Measurements from ENCODE around the gene PDZK1. TPM values are rescaled to one million over a fixed set of nuclear protein-coding genes. Genes with fewer than 3 reads are reported as not detected.

PDZK1 gene
- total RNA-seq, 1 experiment from 2014 or later: 3.4 TPM

DNA sequence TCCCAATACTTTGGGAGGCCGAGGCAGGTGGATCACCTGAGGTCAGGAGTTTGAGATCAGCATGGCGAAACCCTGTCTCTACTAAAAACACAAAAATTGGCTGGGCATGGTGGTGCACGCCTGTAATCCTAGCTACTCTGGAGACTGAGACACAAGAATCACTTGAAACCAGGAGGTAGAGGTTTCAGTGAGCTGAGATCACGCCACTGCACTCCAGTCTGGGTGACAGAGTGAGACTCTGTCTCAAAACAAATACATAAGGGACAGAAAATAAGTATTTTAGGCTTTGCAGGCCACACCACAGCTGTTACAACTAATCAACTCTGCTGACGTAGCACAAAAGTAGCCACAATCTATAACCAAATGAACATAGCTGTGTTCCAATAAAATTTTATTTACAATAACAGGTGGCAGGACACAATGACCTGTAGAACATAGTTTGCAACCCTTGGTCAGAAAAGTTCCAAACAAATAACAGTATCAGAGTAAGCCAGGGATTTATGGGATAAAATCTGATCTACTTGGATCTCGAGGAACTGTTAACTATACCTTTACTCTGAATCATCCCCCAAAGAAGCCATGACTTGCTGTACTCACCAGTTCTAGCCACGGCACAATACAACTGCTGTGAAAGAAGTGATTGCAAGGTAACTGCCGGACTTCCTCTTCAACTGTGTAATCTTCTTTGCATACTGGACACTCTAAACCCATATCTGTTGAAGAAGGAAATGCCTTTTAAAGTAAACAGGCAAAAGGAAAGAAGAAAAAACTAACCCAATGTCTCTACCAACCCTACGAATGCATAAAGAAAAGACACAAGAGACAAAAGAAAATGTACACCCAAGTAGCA is 40.5 kb upstream of the PDZK1 start:
- no peaks in the 10 kb centered on the region for H3K9me2 ChIP-seq (ENCODE audit: insufficient read depth)
- H2AFZ ChIP-seq: no peak overlapping the region
- no peak overlapping the region for H3K4me2 ChIP-seq
- no peak for DNase-seq
- no TSS peak for BruUV-seq (replicated peaks)
- no peaks in the 10 kb centered on the region for H3K4me1 ChIP-seq (replicated peaks; ENCODE audit: insufficient read depth)
- no peak overlapping the region for H3K27ac ChIP-seq
- no peak overlapping the region for H3K4me3 ChIP-seq
- peaks cover 9% of the 10 kb centered on the region; the same call in 1 of the 2 replicates for H3K36me3 ChIP-seq (ENCODE audit: low read depth)
- no peaks in the 10 kb centered on the region for H3K27me3 ChIP-seq (ENCODE audit: insufficient read depth, low read depth)
- H3F3A ChIP-seq (ENCODE audit: insufficient read depth, low read depth): 0 out of 2 replicates have a peak, but pooled peaks cover 4% of the 10 kb centered on the region
- H3K9me3 ChIP-seq (ENCODE audit: insufficient read depth, low read depth): no peaks in the 10 kb centered on the region
- H4K20me1 ChIP-seq (ENCODE audit: insufficient read depth): no peaks in the 10 kb centered on the region
- intact Hi-C loops (cut with micrococcal nuclease; ENCODE audit: unreplicated experiment): no loop called here
- no peaks in the 10 kb centered on the region for H3K79me2 ChIP-seq (ENCODE audit: low read depth)
- POLR2A ChIA-PET (ENCODE audit: unreplicated experiment): no interaction called here
- TF ChIP-seq EZH2 (IDR thresholded peaks at IDR 0.05; ENCODE audit: low read depth): no peak
- TF ChIP-seq, protein P1, sequence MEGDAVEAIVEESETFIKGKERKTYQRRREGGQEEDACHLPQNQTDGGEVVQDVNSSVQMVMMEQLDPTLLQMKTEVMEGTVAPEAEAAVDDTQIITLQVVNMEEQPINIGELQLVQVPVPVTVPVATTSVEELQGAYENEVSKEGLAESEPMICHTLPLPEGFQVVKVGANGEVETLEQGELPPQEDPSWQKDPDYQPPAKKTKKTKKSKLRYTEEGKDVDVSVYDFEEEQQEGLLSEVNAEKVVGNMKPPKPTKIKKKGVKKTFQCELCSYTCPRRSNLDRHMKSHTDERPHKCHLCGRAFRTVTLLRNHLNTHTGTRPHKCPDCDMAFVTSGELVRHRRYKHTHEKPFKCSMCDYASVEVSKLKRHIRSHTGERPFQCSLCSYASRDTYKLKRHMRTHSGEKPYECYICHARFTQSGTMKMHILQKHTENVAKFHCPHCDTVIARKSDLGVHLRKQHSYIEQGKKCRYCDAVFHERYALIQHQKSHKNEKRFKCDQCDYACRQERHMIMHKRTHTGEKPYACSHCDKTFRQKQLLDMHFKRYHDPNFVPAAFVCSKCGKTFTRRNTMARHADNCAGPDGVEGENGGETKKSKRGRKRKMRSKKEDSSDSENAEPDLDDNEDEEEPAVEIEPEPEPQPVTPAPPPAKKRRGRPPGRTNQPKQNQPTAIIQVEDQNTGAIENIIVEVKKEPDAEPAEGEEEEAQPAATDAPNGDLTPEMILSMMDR (conservative IDR thresholded peaks at IDR 0.05): no peak
- CTCF ChIA-PET: no interaction called here

GRCh38 chr1:145740269-145740668 is 33.1 kb upstream of the PDZK1 start:
- Histone ChIP-seq H2AFZ (no peak overlapping the region), H3K4me1 (replicated peaks; ENCODE audit: insufficient read depth) (peaks cover 20% of the 10 kb centered on the region), H3F3A (ENCODE audit: insufficient read depth, low read depth) (peaks cover 23% of the 10 kb centered on the region; the same call in 1 of the 2 replicates), H3K27ac (peak overlapping the region; percentile 23), H3K4me3 (no peak overlapping the region), H3K27me3 (ENCODE audit: insufficient read depth, low read depth) (no peaks in the 10 kb centered on the region), H3K9me3 (ENCODE audit: insufficient read depth, low read depth) (no peaks in the 10 kb centered on the region), H3K4me2 (peak overlapping the region; percentile 20; the same call in 1 of the 2 replicates), H3K36me3 (ENCODE audit: low read depth) (0 out of 2 replicates have a peak, but pooled peaks cover 12% of the 10 kb centered on the region), H3K79me2 (ENCODE audit: low read depth) (no peaks in the 10 kb centered on the region), H4K20me1 (ENCODE audit: insufficient read depth) (no peaks in the 10 kb centered on the region), H3K9me2 (ENCODE audit: insufficient read depth) (no peaks in the 10 kb centered on the region)
- intact Hi-C loops (cut with micrococcal nuclease; ENCODE audit: unreplicated experiment): no loop called here
- TF ChIP-seq EZH2 (IDR thresholded peaks at IDR 0.05; ENCODE audit: low read depth): no peak
- TF ChIP-seq, protein P1 (conservative IDR thresholded peaks at IDR 0.05): no peak
- no TSS peak for BruUV-seq (replicated peaks)
- CTCF ChIA-PET: no interaction called here
- DNase-seq: peak in 1 of 2 experiments; percentile 88
- POLR2A ChIA-PET (ENCODE audit: unreplicated experiment): interaction anchor here (0.7 kb wide), 1 partner anchor 84 kb away, joined by 8 read pairs; no protein-coding TSS in a partner anchor

DNA sequence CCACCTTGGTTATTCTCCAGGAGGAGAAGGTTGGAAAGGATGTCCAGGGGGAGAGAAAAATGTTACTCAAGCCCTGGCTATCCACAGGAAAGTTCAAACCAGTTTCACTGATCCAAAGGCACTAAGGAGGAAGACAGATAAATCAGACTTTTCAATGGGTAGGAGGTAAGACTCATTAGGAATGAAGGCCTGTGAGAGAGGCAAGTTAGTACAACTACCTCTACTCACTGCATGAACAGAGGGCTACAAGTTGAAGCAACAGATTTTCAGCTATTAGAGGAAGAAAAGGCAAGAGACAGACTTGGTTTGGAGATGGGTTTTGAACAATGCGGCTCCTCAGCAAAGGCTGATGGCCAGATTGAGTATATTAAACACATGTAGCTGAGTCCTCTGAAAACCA is 29.0 kb upstream of the PDZK1 start:
- no peak overlapping the region for H3K4me2 ChIP-seq
- no peak overlapping the region for H3K4me3 ChIP-seq
- peaks cover 20% of the 10 kb centered on the region for H3K4me1 ChIP-seq (replicated peaks; ENCODE audit: insufficient read depth)
- no peaks in the 10 kb centered on the region for H3K27me3 ChIP-seq (ENCODE audit: insufficient read depth, low read depth)
- H3K27ac ChIP-seq: no peak overlapping the region
- ChIA-PET CTCF (no interaction called here), POLR2A (ENCODE audit: unreplicated experiment) (interaction anchor here (0.5 kb wide), 1 partner anchor 13 kb away, joined by 3 read pairs; no protein-coding TSS in a partner anchor)
- DNase-seq: no peak
- no TSS peak for BruUV-seq (replicated peaks)
- H4K20me1 ChIP-seq (ENCODE audit: insufficient read depth): no peaks in the 10 kb centered on the region
- H3K79me2 ChIP-seq (ENCODE audit: low read depth): no peaks in the 10 kb centered on the region
- no peaks in the 10 kb centered on the region for H3K9me3 ChIP-seq (ENCODE audit: insufficient read depth, low read depth)
- no peak overlapping the region for H2AFZ ChIP-seq
- no peaks in the 10 kb centered on the region for H3K36me3 ChIP-seq (ENCODE audit: low read depth)
- intact Hi-C loops (cut with micrococcal nuclease; ENCODE audit: unreplicated experiment): no loop called here
- H3F3A ChIP-seq (ENCODE audit: insufficient read depth, low read depth): peaks cover 17% of the 10 kb centered on the region; the same call in 1 of the 2 replicates
- TF ChIP-seq, protein P1 (conservative IDR thresholded peaks at IDR 0.05): no peak
- peaks cover 4% of the 10 kb centered on the region; the same call in 1 of the 2 replicates for H3K9me2 ChIP-seq (ENCODE audit: insufficient read depth)

Data from PC-9 (cell line).